ENCODE results near the gene TTC27. TPM values are rescaled to one million over a fixed set of nuclear protein-coding genes. Genes with fewer than 3 reads are reported as not detected.
"Not testable (repeated sequence)": the region's sequence is repeated elsewhere in the genome, so short reads cannot be mapped to it uniquely, and the experiment has no call there.

The TTC27 gene
- polyA plus RNA-seq, 1 donor (not counting 4 experiments of a cell fraction or from before 2014, with no cell fraction given), result 28.7 TPM

DNA sequence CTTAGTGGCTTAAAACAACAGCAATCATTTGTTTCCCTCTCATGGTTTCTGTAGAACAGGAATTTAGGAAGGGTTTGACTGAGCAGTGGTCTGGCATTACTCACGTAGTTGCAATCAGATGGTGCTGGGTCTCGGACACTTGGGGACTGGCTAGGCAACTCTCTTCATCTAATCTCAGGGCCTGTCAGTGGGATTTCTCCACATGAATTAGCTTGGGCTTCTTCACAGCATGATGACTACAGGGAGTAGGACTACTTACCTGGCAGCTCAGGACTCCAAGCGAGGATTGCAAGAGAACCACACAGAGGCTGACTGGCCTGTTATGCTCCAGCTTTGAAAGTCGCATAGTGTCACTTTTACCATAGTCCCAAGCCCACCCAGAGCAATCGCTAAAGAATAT is 125.1 kb downstream of the TTC27 start:
- H3K4me2 ChIP-seq (ENCODE audit: control insufficient read depth, extremely low read depth, insufficient read depth, low read depth, low read length), result no peak overlapping the region
- no peak overlapping the region for H3K27ac ChIP-seq (ENCODE audit: control insufficient read depth, insufficient read depth, low read length)
- FAIRE-seq, result no peak

DNA sequence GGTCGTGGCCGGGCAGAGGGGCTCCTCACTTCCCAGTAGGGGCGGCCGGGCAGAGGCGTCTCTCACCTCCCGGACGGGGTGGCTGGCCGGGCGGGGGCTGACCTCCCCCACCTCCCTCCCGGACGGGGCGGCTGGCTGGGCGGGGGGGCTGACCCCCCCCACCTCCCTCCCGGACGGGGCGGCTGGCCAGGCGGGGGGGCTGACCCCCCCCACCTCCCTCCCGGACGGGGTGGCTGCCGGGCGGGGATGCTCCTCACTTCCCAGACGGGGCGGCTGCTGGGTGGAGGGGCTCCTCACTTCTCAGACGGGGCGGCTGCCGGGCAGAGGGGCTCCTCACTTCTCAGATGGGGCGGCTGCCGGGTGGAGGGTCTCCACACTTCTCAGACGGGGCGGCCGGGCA is 126.8 kb downstream of the TTC27 start:
- H3K4me3 ChIP-seq (ENCODE audit: control insufficient read depth in 2 of 3, extremely low read depth in 1 of 3, insufficient read depth in 2 of 3, low read depth in 1 of 3, low read length in 3 of 3); H4K20me1 ChIP-seq (ENCODE audit: control insufficient read depth, extremely low read depth, insufficient read depth, low read length); H3K36me3 ChIP-seq (ENCODE audit: control insufficient read depth in 2 of 2, extremely low read depth in 1 of 2, insufficient read depth in 2 of 2, low read length in 2 of 2); FAIRE-seq; dilution Hi-C loops (cut with MboI; ENCODE audit: extremely low pct_ligation_motif_present, low sequenced_read_pairs); H3K27me3 ChIP-seq (ENCODE audit: control insufficient read depth, extremely low read depth, insufficient read depth, low read length); H3K4me1 ChIP-seq (ENCODE audit: control insufficient read depth, extremely low read depth, insufficient read depth, low read length); DNase-seq (ENCODE audit: low read depth, low spot score); H3K27ac ChIP-seq (ENCODE audit: control insufficient read depth, insufficient read depth, low read length); H3K79me2 ChIP-seq (ENCODE audit: control insufficient read depth, insufficient read depth, low read length); H2AFZ ChIP-seq (ENCODE audit: control insufficient read depth, low read length); H3K9me1 ChIP-seq (ENCODE audit: control insufficient read depth, extremely low read depth, insufficient read depth, low read length); H3K4me2 ChIP-seq (ENCODE audit: control insufficient read depth, extremely low read depth, insufficient read depth, low read depth, low read length); H3K9ac ChIP-seq (ENCODE audit: control insufficient read depth, extremely low read depth, insufficient read depth, low read length); H3K9me3 ChIP-seq (ENCODE audit: control insufficient read depth, low read depth, low read length): not testable (repeated sequence)

More for the DNA sequence above, 125.1 kb downstream of the TTC27 start:
- DNase-seq (ENCODE audit: low read depth, low spot score), result no peak
- peaks cover 8% of the 10 kb centered on the region for H3K4me1 ChIP-seq (ENCODE audit: control insufficient read depth, extremely low read depth, insufficient read depth, low read length)
- no peaks in the 10 kb centered on the region for H3K27me3 ChIP-seq (ENCODE audit: control insufficient read depth, extremely low read depth, insufficient read depth, low read length)
- no peaks in the 10 kb centered on the region for H3K9me3 ChIP-seq (ENCODE audit: control insufficient read depth, low read depth, low read length)
- peaks cover 0 to 2% of the 10 kb centered on the region in 2 experiments for H3K36me3 ChIP-seq (ENCODE audit: control insufficient read depth in 2 of 2, extremely low read depth in 1 of 2, insufficient read depth in 2 of 2, low read length in 2 of 2)
- no peak overlapping the region for H3K4me3 ChIP-seq (ENCODE audit: control insufficient read depth in 2 of 3, extremely low read depth in 1 of 3, insufficient read depth in 2 of 3, low read depth in 1 of 3, low read length in 3 of 3)
- H3K9ac ChIP-seq (ENCODE audit: control insufficient read depth, extremely low read depth, insufficient read depth, low read length), result no peak overlapping the region
- H3K79me2 ChIP-seq (ENCODE audit: control insufficient read depth, insufficient read depth, low read length), result no peaks in the 10 kb centered on the region
- dilution Hi-C loops (cut with MboI; ENCODE audit: extremely low pct_ligation_motif_present, low sequenced_read_pairs), result no loop called here
- peaks cover 3% of the 10 kb centered on the region for H3K9me1 ChIP-seq (ENCODE audit: control insufficient read depth, extremely low read depth, insufficient read depth, low read length)
- no peak for TF ChIP-seq EZH2 (IDR thresholded peaks at IDR 0.05; ENCODE audit: low read length)
- TF ChIP-seq, protein P1, sequence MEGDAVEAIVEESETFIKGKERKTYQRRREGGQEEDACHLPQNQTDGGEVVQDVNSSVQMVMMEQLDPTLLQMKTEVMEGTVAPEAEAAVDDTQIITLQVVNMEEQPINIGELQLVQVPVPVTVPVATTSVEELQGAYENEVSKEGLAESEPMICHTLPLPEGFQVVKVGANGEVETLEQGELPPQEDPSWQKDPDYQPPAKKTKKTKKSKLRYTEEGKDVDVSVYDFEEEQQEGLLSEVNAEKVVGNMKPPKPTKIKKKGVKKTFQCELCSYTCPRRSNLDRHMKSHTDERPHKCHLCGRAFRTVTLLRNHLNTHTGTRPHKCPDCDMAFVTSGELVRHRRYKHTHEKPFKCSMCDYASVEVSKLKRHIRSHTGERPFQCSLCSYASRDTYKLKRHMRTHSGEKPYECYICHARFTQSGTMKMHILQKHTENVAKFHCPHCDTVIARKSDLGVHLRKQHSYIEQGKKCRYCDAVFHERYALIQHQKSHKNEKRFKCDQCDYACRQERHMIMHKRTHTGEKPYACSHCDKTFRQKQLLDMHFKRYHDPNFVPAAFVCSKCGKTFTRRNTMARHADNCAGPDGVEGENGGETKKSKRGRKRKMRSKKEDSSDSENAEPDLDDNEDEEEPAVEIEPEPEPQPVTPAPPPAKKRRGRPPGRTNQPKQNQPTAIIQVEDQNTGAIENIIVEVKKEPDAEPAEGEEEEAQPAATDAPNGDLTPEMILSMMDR (optimal IDR thresholded peaks at IDR 0.05 in 1 of 3, IDR thresholded peaks at IDR 0.05 in 1 of 3, conservative IDR thresholded peaks at IDR 0.05 in 1 of 3; ENCODE audit: extremely low read depth in 1 of 3, insufficient read depth in 2 of 3, low read length in 3 of 3), result no peak
- no peak overlapping the region for H2AFZ ChIP-seq (ENCODE audit: control insufficient read depth, low read length)
- H4K20me1 ChIP-seq (ENCODE audit: control insufficient read depth, extremely low read depth, insufficient read depth, low read length), result no peaks in the 10 kb centered on the region

DNA sequence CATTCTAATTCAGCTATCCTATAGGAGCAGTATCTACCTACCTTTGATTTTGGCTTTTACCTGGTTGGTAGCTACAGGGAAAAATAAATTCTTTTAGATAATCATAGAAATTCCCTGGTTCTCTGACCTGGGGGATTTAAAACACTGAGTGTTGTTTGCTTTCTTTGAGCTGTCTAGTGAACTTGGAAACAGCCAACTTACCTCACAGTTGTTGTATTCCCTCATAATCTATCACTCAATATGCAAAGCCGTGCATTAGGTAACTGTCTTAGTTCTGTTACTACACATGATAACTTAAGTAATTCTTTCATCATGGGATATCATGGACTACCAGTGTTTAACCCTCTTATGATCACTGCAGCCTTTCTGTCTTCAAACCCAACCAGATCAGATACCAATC is 127.8 kb downstream of the TTC27 start:
- H3K9ac ChIP-seq (ENCODE audit: control insufficient read depth, extremely low read depth, insufficient read depth, low read length), result no peak overlapping the region
- dilution Hi-C loops (cut with MboI; ENCODE audit: extremely low pct_ligation_motif_present, low sequenced_read_pairs), result no loop called here

More for the DNA sequence above, 127.8 kb downstream of the TTC27 start:
- Histone ChIP-seq H3K4me1 (ENCODE audit: control insufficient read depth, extremely low read depth, insufficient read depth, low read length) (peaks cover 2% of the 10 kb centered on the region), H3K27me3 (ENCODE audit: control insufficient read depth, extremely low read depth, insufficient read depth, low read length) (no peaks in the 10 kb centered on the region), H4K20me1 (ENCODE audit: control insufficient read depth, extremely low read depth, insufficient read depth, low read length) (no peaks in the 10 kb centered on the region), H3K36me3 (ENCODE audit: control insufficient read depth in 2 of 2, extremely low read depth in 1 of 2, insufficient read depth in 2 of 2, low read length in 2 of 2) (no peaks in the 10 kb centered on the region), H3K27ac (ENCODE audit: control insufficient read depth, insufficient read depth, low read length) (no peak overlapping the region), H3K9me3 (ENCODE audit: control insufficient read depth, low read depth, low read length) (no peaks in the 10 kb centered on the region), H3K9me1 (ENCODE audit: control insufficient read depth, extremely low read depth, insufficient read depth, low read length) (peaks cover 3% of the 10 kb centered on the region), H3K79me2 (ENCODE audit: control insufficient read depth, insufficient read depth, low read length) (no peaks in the 10 kb centered on the region), H3K4me2 (ENCODE audit: control insufficient read depth, extremely low read depth, insufficient read depth, low read depth, low read length) (no peak overlapping the region), H3K4me3 (ENCODE audit: control insufficient read depth in 2 of 3, extremely low read depth in 1 of 3, insufficient read depth in 2 of 3, low read depth in 1 of 3, low read length in 3 of 3) (no peak overlapping the region), H2AFZ (ENCODE audit: control insufficient read depth, low read length) (no peak overlapping the region)
- TF ChIP-seq, protein P1 (optimal IDR thresholded peaks at IDR 0.05 in 1 of 3, IDR thresholded peaks at IDR 0.05 in 1 of 3, conservative IDR thresholded peaks at IDR 0.05 in 1 of 3; ENCODE audit: extremely low read depth in 1 of 3, insufficient read depth in 2 of 3, low read length in 3 of 3), result no peak
- no peak for TF ChIP-seq EZH2 (IDR thresholded peaks at IDR 0.05; ENCODE audit: low read length)
- DNase-seq (ENCODE audit: low read depth, low spot score) (no peak), FAIRE-seq (no peak)

All from keratinocyte (primary cell).